Measurements from ENCODE around the gene RSPH6A. TPM values are rescaled to one million over a fixed set of nuclear protein-coding genes. Genes with fewer than 3 reads are reported as not detected.

The RSPH6A gene
- total and polyA plus RNA-seq, 2 of the 13 experiments (the other 11 are each of a cell fraction or from before 2014, with no cell fraction given), result 0.07 TPM; not detected in 1

- no peaks in the 10 kb centered on the region for H3K9me3 ChIP-seq (ENCODE audit: low read length)
- H3K4me3 ChIP-seq (replicated peaks in 1 of 3; ENCODE audit: insufficient read depth in 1 of 3, low read depth in 2 of 3, low read length in 3 of 3), result no peak overlapping the region
- no peak overlapping the region for H3K27ac ChIP-seq (ENCODE audit: extremely low read length, insufficient read depth, low read length)
- FAIRE-seq, result no peak
- no peak for ATAC-seq
- no peaks in the 10 kb centered on the region for H3K79me2 ChIP-seq (ENCODE audit: insufficient read depth, low read length)
- H3K9ac ChIP-seq (ENCODE audit: insufficient read depth, low read depth, low read length), result no peak overlapping the region
- intact Hi-C loops (cut with micrococcal nuclease; ENCODE audit: unreplicated experiment) (no loop called here), in situ Hi-C loops (cut with HindIII; ENCODE audit: extremely low pct_ligation_motif_present, low pct_unique_long_range_greater_than_20kb) (no loop called here)
- no peak for TF ChIP-seq SRSF4 (IDR thresholded peaks at IDR 0.05; ENCODE audit: low read depth, low read length, poor library complexity, severe bottlenecking)
- TF ChIP-seq, protein P1, sequence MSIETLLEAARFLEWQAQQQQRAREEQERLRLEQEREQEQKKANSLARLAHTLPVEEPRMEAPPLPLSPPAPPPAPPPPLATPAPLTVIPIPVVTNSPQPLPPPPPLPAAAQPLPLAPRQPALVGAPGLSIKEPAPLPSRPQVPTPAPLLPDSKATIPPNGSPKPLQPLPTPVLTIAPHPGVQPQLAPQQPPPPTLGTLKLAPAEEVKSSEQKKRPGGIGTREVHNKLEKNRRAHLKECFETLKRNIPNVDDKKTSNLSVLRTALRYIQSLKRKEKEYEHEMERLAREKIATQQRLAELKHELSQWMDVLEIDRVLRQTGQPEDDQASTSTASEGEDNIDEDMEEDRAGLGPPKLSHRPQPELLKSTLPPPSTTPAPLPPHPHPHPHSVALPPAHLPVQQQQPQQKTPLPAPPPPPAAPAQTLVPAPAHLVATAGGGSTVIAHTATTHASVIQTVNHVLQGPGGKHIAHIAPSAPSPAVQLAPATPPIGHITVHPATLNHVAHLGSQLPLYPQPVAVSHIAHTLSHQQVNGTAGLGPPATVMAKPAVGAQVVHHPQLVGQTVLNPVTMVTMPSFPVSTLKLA (IDR thresholded peaks at IDR 0.05), result 0 out of 2 replicates have a peak, but pooled peaks have one; percentile 31
- H3K27me3 ChIP-seq (ENCODE audit: control insufficient read depth in 1 of 2, insufficient read depth in 2 of 2, low read length in 2 of 2), result no peaks in the 10 kb centered on the region
- WGBS (ENCODE audit: low lambda C conversion rate), result 90% methylated on average over 2 of the region's 2 CpGs
- peaks cover 18% of the 10 kb centered on the region for H3K4me1 ChIP-seq (ENCODE audit: insufficient read depth, low read length)
- no peak overlapping the region for H3K4me2 ChIP-seq (ENCODE audit: low read depth, low read length)
- ChIA-PET CTCF (ENCODE audit: low intra/inter-chr PET ratio, low total read pairs) (no interaction called here), POLR2A (no interaction called here)
- BruUV-seq (replicated peaks), result no TSS peak
- no peak overlapping the region for H2AFZ ChIP-seq (ENCODE audit: low read length)
- no peaks in the 10 kb centered on the region for H4K20me1 ChIP-seq (ENCODE audit: insufficient read depth, low read length)
- DNase-seq (ENCODE audit: low spot score), result no peak
- peaks cover 2 to 4% of the 10 kb centered on the region in 2 experiments; a peak in 2 of 5 replicates for H3K36me3 ChIP-seq (replicated peaks in 1 of 2; ENCODE audit: control insufficient read depth in 1 of 2, insufficient read depth in 2 of 2, low read length in 2 of 2)
These were observed 41.7 kb downstream of the RSPH6A start for GRCh38 chr19:45773384-45773783.

DNA sequence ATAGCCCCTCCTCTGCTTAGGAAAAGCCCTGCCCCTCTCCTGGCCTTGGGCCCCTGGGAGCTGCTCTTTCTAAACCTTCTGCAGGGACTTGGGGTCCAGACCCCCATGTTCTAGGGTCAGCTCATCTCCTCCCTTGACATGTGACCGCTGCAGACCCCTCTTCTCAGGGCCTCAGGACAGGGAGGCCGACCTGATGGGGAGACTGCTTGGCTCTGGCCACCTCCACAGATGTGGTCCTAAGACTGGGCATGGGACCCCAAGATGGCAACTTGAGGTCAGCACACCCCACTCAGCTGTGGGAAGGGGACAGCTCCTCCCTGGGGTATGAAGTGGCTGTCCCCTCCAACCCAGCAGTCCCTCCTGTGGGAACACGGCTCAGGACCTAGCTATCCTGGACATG lies 42.2 kb downstream of the RSPH6A start:
- no peak overlapping the region for H3K4me3 ChIP-seq (replicated peaks in 1 of 3; ENCODE audit: insufficient read depth in 1 of 3, low read depth in 2 of 3, low read length in 3 of 3)
- POLR2A ChIA-PET, result interaction anchor here (1.2 to 1.4 kb wide), 2 partner anchors 9 to 20 kb away, joined by 3 to 5 read pairs; partner anchors contain the start of genes DMPK and DMWD
- no TSS peak for BruUV-seq (replicated peaks)
- H3K9ac ChIP-seq (ENCODE audit: insufficient read depth, low read depth, low read length), result no peak overlapping the region
- CTCF ChIA-PET (ENCODE audit: low intra/inter-chr PET ratio, low total read pairs), result no interaction called here
- in situ Hi-C loops (cut with HindIII; ENCODE audit: extremely low pct_ligation_motif_present, low pct_unique_long_range_greater_than_20kb) (no loop called here), intact Hi-C loops (cut with micrococcal nuclease; ENCODE audit: unreplicated experiment) (no loop called here)
- peaks cover 2% of the 10 kb centered on the region for H3K79me2 ChIP-seq (ENCODE audit: insufficient read depth, low read length)
- FAIRE-seq (no peak), DNase-seq (ENCODE audit: low spot score) (no peak), ATAC-seq (no peak)
- H3K27me3 ChIP-seq (ENCODE audit: control insufficient read depth in 1 of 2, insufficient read depth in 2 of 2, low read length in 2 of 2), result no peaks in the 10 kb centered on the region
- H4K20me1 ChIP-seq (ENCODE audit: insufficient read depth, low read length), result no peaks in the 10 kb centered on the region
- 100% methylated on average over 1 of the region's 3 CpGs for WGBS (ENCODE audit: low lambda C conversion rate)
- H3K4me2 ChIP-seq (ENCODE audit: low read depth, low read length), result no peak overlapping the region
- H3K9me3 ChIP-seq (ENCODE audit: low read length), result no peaks in the 10 kb centered on the region
- peaks cover 18% of the 10 kb centered on the region for H3K4me1 ChIP-seq (ENCODE audit: insufficient read depth, low read length)
- H3K36me3 ChIP-seq (replicated peaks in 1 of 2; ENCODE audit: control insufficient read depth in 1 of 2, insufficient read depth in 2 of 2, low read length in 2 of 2), result peaks cover 2 to 4% of the 10 kb centered on the region in 2 experiments; a peak in 2 of 5 replicates
- H3K27ac ChIP-seq (ENCODE audit: extremely low read length, insufficient read depth, low read length), result no peak overlapping the region
- H2AFZ ChIP-seq (ENCODE audit: low read length), result no peak overlapping the region
- TF ChIP-seq ZNF605 (CRISPR knock-in tag; IDR thresholded peaks at IDR 0.05), result no peak
- no peak for TF ChIP-seq ZMAT3 (CRISPR knock-in tag; conservative IDR thresholded peaks at IDR 0.05)
- TF ChIP-seq, protein P2, sequence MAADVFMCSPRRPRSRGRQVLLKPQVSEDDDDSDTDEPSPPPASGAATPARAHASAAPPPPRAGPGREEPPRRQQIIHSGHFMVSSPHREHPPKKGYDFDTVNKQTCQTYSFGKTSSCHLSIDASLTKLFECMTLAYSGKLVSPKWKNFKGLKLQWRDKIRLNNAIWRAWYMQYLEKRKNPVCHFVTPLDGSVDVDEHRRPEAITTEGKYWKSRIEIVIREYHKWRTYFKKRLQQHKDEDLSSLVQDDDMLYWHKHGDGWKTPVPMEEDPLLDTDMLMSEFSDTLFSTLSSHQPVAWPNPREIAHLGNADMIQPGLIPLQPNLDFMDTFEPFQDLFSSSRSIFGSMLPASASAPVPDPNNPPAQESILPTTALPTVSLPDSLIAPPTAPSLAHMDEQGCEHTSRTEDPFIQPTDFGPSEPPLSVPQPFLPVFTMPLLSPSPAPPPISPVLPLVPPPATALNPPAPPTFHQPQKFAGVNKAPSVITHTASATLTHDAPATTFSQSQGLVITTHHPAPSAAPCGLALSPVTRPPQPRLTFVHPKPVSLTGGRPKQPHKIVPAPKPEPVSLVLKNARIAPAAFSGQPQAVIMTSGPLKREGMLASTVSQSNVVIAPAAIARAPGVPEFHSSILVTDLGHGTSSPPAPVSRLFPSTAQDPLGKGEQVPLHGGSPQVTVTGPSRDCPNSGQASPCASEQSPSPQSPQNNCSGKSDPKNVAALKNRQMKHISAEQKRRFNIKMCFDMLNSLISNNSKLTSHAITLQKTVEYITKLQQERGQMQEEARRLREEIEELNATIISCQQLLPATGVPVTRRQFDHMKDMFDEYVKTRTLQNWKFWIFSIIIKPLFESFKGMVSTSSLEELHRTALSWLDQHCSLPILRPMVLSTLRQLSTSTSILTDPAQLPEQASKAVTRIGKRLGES (CRISPR knock-in tag; IDR thresholded peaks at IDR 0.05; ENCODE audit: borderline replicate concordance), result no peak
- TF ChIP-seq ZNF775 (CRISPR knock-in tag; IDR thresholded peaks at IDR 0.05; ENCODE audit: borderline replicate concordance), result no peak
- no peak for TF ChIP-seq LCORL (IDR thresholded peaks at IDR 0.05)
- TF ChIP-seq LCORL (CRISPR knock-in tag; IDR thresholded peaks at IDR 0.05), result no peak
- no peak for TF ChIP-seq ZSCAN29 (CRISPR knock-in tag; conservative IDR thresholded peaks at IDR 0.05)
- TF ChIP-seq ATF1 (CRISPR knock-in tag; IDR thresholded peaks at IDR 0.05), result no peak
- no peak for TF ChIP-seq FOSL1 (CRISPR knock-in tag; IDR thresholded peaks at IDR 0.05; ENCODE audit: borderline replicate concordance)
- no peak for TF ChIP-seq ZNF441 (CRISPR knock-in tag; IDR thresholded peaks at IDR 0.05; ENCODE audit: borderline replicate concordance)
- no peak for TF ChIP-seq RNF2 (conservative IDR thresholded peaks at IDR 0.05; ENCODE audit: low read depth)

Measured in HepG2 (cell line).